ENCODE results near the gene KRTAP5-2.

Gene KRTAP5-2

GRCh38 chr11:1553808-1554594 lies 44.1 kb downstream of the KRTAP5-2 start:
- peak; percentile 35 for DNase-seq

DNA sequence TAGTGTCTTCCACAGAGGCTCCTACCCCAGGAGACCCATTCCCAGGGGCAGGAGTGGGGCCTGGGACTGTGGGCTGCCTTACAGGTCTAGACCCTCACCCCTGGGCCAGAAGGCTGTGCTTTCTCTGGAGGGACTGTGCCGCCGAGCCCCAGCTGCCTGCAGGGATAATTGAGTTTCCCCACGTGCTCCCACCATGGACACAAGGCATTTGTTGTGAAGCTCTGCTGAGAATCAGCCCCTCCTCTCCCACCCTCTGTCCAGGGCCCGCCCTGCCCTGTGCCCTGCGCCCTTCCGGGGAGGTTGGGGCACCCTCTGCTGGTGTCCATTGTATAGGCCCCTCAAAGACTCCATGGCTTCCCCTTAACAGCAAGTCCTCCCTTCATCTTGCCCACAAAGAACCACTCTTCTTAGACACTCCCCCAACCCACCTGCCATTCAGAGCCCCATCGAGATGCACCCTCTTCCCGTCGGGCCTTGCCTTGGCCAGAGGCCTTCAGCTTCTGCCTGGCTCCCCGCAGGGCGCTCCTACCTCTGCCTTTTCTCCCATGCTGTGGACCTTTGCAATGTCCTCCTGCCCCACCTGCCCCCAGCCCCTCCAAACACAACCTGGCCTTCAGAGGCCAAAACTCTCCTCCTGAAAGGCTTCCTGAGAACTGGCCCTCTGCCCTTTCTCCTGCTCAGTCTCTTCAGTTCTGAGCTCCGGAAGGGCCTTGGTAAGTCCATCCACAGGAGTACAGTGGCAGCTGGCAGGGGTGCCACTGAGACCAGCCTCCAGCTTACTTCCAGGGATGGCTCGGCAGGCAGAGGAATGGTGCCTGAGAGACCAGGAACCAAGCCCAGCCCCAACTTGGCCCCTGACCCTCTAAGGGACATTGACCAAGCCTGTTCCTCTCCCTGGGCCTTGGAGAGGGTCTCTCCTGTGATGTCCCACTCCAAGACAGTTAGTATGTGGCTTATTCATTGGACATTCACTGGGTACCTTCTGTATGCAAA lies 48.5 kb downstream of the KRTAP5-2 start:
- DNase-seq: no peak

DNA sequence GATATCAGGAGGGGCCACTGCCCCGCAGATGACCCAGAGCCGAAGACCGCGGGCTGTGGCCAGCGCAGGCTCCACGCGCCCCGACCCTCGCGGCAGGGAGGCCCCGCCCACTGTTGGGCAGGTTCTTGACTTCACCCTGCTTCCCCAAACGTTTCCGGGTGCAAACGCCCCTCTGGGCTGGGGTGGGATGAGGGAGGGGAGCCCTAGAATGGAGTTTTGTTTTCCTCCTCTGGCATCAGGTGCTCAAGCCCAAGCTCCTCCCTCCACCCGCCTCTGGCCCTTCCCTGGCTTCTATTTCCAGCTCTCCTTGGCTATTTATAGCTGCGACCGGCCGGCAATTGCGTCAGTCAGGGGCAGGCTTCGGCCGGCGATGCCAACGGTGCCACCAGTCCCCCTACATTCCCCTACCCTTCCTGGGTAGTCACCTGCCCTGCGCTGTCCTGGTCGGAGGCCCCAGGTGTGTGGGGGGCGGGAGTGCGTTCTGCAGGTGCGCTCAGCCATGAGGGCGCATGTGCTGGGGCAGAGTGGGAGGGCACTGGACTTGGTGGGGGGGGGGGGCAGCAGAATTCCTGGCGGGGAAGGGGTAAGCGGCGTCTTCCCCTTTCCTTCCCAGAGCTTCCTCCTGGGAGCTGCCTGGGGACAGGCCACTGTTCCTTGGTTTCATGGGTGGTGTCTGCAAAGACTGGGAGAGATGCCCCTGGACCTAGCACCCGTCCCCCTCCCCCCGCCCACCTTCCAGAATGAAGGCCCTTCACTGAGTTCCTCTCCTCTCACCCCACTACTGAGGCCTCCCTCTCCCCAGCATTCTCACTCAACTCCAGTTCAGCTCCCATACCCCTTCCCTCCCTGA lies 49.6 kb downstream of the KRTAP5-2 start:
- peak; percentile 51 for DNase-seq

GRCh38 chr11:1547467-1548098 lies 50.5 kb downstream of the KRTAP5-2 start:
- DNase-seq: no peak

Measured in NCI-H2029 treated with DMSO at 0.1 percent for 48 hours (cell line).